ENCODE results near the gene C5. TPM values are rescaled to one million over a fixed set of nuclear protein-coding genes. Genes with fewer than 3 reads are reported as not detected.

Gene C5
- total RNA-seq, 1 experiment from 2014 or later = 0.66 TPM

DNA sequence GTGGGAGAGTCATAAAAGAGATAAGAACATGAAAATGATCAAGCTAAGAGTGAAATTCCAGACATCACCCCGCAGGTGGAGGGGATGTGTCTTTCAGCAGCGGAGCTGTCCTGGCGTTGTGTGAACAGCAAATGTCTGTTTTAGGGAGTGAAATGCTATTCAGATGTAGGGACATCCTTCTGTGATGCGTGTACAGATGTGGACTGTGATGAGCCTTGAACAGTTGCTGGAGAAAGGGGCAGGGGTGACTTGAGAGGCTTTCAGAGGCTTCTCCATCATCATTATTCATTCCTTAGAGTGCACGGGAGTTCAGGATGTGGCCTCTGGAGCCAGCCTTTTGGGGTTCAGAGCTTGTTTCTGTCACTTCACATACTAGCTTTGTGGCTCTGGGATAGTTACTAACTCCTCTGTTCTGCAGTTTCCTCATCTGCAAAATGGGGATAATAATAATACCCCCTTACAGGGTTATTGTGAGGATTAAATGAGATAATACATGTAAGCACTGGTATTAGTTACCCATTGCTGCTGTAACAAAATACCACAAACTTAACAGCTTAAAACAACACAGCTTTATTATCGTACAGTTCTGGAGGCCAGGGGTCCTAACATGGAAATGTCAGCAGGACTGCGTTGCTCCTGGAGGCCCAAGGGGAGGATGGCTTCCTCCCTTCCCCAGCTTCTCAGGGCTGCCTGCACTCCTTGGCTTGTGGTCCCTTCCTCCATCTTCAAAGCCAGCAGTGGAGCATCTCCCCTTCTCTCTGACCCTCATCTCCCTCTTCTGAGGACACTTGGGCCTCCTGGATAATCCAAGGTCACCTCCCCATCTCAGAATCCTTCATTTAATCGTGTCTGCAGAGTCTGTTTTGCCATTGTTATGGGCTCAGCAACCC lies 132.8 kb downstream of the C5 start:
- RAD21 ChIA-PET (ENCODE audit: low non-redundant PET in 1 of 2, low total read pairs in 2 of 2, uncharacterized antibody in 2 of 2, unreplicated experiment in 2 of 2) = no interaction called here
- BruUV-seq (replicated peaks) = no TSS peak
- Histone ChIP-seq H3K4me3 (replicated peaks in 1 of 2; ENCODE audit: low read depth in 1 of 2, low read length in 2 of 2) (no peak overlapping the region), H3K9me2 (ENCODE audit: insufficient read depth) (no peaks in the 10 kb centered on the region), H3K4me1 (ENCODE audit: control insufficient read depth in 1 of 2, insufficient read depth in 2 of 2, low read length in 2 of 2) (no peaks in the 10 kb centered on the region), H3K9me3 (ENCODE audit: control insufficient read depth in 1 of 2, insufficient read depth in 1 of 2, low read depth in 1 of 2, low read length in 2 of 2) (no peaks in the 10 kb centered on the region), H3K9ac (ENCODE audit: low read length) (no peak overlapping the region), H2AFZ (ENCODE audit: low read depth, low read length, poor library complexity, severe bottlenecking) (no peak overlapping the region), H3K4me2 (ENCODE audit: low read length) (no peak overlapping the region), H3K79me2 (ENCODE audit: insufficient read depth, low read length) (no peaks in the 10 kb centered on the region), H3K27ac (ENCODE audit: low read depth, low read length) (no peak overlapping the region), H4K20me1 (ENCODE audit: insufficient read depth) (no peaks in the 10 kb centered on the region), H3K36me3 (ENCODE audit: control insufficient read depth in 1 of 2, insufficient read depth in 2 of 2, low read length in 2 of 2) (no peaks in the 10 kb centered on the region), H3K27me3 (ENCODE audit: insufficient read depth, low read length) (no peaks in the 10 kb centered on the region)
- CTCF ChIA-PET = interaction anchor here (0.8 kb wide), 1 partner anchor 64 kb away, joined by 3 read pairs; no protein-coding TSS in a partner anchor
- no peak for DNase-seq (ENCODE audit: low read depth, low spot score)
- no peak for ATAC-seq
- intact Hi-C loops (cut with micrococcal nuclease) = no loop called here
- POLR2A ChIA-PET = no interaction called here
- TF ChIP-seq POLR2A (IDR thresholded peaks at IDR 0.05; ENCODE audit: borderline replicate concordance, extremely low read depth, insufficient read depth, insufficient read length) (no peak), EGR1 (IDR thresholded peaks at IDR 0.05; ENCODE audit: low read depth) (no peak), ZNF274 (IDR thresholded peaks at IDR 0.05; ENCODE audit: low read depth, low read length) (no peak), CBX3 (IDR thresholded peaks at IDR 0.05; ENCODE audit: low read depth) (no peak), CEBPB (IDR thresholded peaks at IDR 0.05; ENCODE audit: low read depth) (no peak), EZH2phosphoT487 (IDR thresholded peaks at IDR 0.05; ENCODE audit: borderline replicate concordance) (no peak), SP1 (IDR thresholded peaks at IDR 0.05; ENCODE audit: low read depth) (no peak), EZH2 (IDR thresholded peaks at IDR 0.05) (no peak), JUND (IDR thresholded peaks at IDR 0.05) (no peak), SIN3A (IDR thresholded peaks at IDR 0.05; ENCODE audit: low read depth) (no peak), YY1 (IDR thresholded peaks at IDR 0.05; ENCODE audit: extremely low read depth, insufficient replicate concordance, low read depth, low read length) (no peak), TCF7L2 (IDR thresholded peaks at IDR 0.05; ENCODE audit: borderline replicate concordance, extremely low read depth, insufficient read depth, insufficient read length) (no peak), FOSL1 (IDR thresholded peaks at IDR 0.05; ENCODE audit: low read depth) (no peak), SRF (IDR thresholded peaks at IDR 0.05; ENCODE audit: low read depth) (no peak), ZFX (IDR thresholded peaks at IDR 0.05) (no peak)
- TF ChIP-seq, protein P1, sequence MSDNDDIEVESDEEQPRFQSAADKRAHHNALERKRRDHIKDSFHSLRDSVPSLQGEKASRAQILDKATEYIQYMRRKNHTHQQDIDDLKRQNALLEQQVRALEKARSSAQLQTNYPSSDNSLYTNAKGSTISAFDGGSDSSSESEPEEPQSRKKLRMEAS (IDR thresholded peaks at IDR 0.05) = no peak
- TF ChIP-seq, protein P2, sequence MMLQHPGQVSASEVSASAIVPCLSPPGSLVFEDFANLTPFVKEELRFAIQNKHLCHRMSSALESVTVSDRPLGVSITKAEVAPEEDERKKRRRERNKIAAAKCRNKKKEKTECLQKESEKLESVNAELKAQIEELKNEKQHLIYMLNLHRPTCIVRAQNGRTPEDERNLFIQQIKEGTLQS (IDR thresholded peaks at IDR 0.05) = no peak
- TF ChIP-seq, protein P3, sequence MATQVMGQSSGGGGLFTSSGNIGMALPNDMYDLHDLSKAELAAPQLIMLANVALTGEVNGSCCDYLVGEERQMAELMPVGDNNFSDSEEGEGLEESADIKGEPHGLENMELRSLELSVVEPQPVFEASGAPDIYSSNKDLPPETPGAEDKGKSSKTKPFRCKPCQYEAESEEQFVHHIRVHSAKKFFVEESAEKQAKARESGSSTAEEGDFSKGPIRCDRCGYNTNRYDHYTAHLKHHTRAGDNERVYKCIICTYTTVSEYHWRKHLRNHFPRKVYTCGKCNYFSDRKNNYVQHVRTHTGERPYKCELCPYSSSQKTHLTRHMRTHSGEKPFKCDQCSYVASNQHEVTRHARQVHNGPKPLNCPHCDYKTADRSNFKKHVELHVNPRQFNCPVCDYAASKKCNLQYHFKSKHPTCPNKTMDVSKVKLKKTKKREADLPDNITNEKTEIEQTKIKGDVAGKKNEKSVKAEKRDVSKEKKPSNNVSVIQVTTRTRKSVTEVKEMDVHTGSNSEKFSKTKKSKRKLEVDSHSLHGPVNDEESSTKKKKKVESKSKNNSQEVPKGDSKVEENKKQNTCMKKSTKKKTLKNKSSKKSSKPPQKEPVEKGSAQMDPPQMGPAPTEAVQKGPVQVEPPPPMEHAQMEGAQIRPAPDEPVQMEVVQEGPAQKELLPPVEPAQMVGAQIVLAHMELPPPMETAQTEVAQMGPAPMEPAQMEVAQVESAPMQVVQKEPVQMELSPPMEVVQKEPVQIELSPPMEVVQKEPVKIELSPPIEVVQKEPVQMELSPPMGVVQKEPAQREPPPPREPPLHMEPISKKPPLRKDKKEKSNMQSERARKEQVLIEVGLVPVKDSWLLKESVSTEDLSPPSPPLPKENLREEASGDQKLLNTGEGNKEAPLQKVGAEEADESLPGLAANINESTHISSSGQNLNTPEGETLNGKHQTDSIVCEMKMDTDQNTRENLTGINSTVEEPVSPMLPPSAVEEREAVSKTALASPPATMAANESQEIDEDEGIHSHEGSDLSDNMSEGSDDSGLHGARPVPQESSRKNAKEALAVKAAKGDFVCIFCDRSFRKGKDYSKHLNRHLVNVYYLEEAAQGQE (IDR thresholded peaks at IDR 0.05; ENCODE audit: low read depth) = no peak

Data from HCT116 (cell line).